Mucosa of descending colon (tissue), 3 donors: Measurements from ENCODE around the gene CDS2. TPM values are rescaled to one million over a fixed set of nuclear protein-coding genes. Genes with fewer than 3 reads are reported as not detected.

Source experiments
- ATAC-seq: fragments of 200-7000 bp; cut with Tn5 transposase; one replicate; pipeline ENCODE4 v1.9.1; 2020; ENCODE audit warnings: mild to moderate bottlenecking, moderate library complexity
- DNase-seq, 3 donors: peaks; one replicate each; pipeline ENCODE4 v3.0.0-alpha.2; 2020
- H3K36me3 ChIP-seq: fragments of 200-600 bp; one replicate; pipeline ENCODE4 v1.8.0; 2021; ENCODE audit warnings: low read depth, mild to moderate bottlenecking
- H3K4me1 ChIP-seq: fragments of 200-600 bp; one replicate; pipeline ENCODE4 v1.8.0; 2021; ENCODE audit warnings: low read depth, mild to moderate bottlenecking
- H3K4me3 ChIP-seq: fragments of 200-600 bp; one replicate; pipeline ENCODE4 v1.8.0; 2021; ENCODE audit warnings: mild to moderate bottlenecking
- H3K9me3 ChIP-seq: fragments of 200-600 bp; one replicate; pipeline ENCODE4 v1.8.0; 2021; ENCODE audit warnings: mild to moderate bottlenecking
- CTCF ChIP-seq: fragments of 200-600 bp; IDR thresholded peaks from one replicate; pipeline ENCODE4 v1.8.0; 2022; ENCODE audit warnings: antibody characterized with exemption, mild to moderate bottlenecking
- intact Hi-C, 2 donors: fragments of 100-400 bp; cut with DNase I in 1 of 2; cut with micrococcal nuclease in 1 of 2; formaldehyde crosslinking; loops; one replicate each; pipeline versions ENCODE4 v1.11.0 to v1.11.1; 2022; cut with DNase I, micrococcal nuclease
- total RNA-seq, 3 donors: library from RNA; stranded (reverse); fragmentation: NEBNext Ultra II Directional in 2 of 3; extraction: Animal tissue kit (Norgen Biotek cat#: 25700) in 2 of 3; gene quantifications; one replicate each; pipeline versions ENCODE4 v1.2.1 to v1.2.4, GENCODE V29; 2021 to 2023
- donor health status: DM: no; HTN: no; CAD: no; lungs with moderate emphysema.
- donor health status: DM: no; HTN: no; CAD: no.
- donor health status: DM: no; HTN: yes; CAD: no.

Gene CDS2
- total RNA-seq, 3 donors from 2014 or later: 37.9 to 59.5 (median 39.6) TPM

GRCh38 chr20:5088688-5089087 lies 38.1 kb upstream of the CDS2 start:
- no peaks in the 10 kb centered on the region for H3K9me3 ChIP-seq
- TF ChIP-seq CTCF: no peak
- no peaks in the 10 kb centered on the region for H3K36me3 ChIP-seq
- intact Hi-C loops: no loop called here
- H3K4me3 ChIP-seq: no peak overlapping the region
- DNase-seq (no peak), ATAC-seq (peak; percentile 74)
- peaks cover 4% of the 10 kb centered on the region for H3K4me1 ChIP-seq

GRCh38 chr20:5090191-5090590 lies 36.6 kb upstream of the CDS2 start:
- TF ChIP-seq CTCF: no peak
- DNase-seq (no peak), ATAC-seq (peak; percentile 62)
- no peaks in the 10 kb centered on the region for H3K9me3 ChIP-seq
- H3K36me3 ChIP-seq: no peaks in the 10 kb centered on the region
- intact Hi-C loops: no loop called here
- H3K4me1 ChIP-seq: peaks cover 4% of the 10 kb centered on the region
- no peak overlapping the region for H3K4me3 ChIP-seq

GRCh38 chr20:5091902-5092301 lies 34.9 kb upstream of the CDS2 start:
- ATAC-seq (peak; percentile 58), DNase-seq (peak in 1 of 3 donors; percentile 35)
- TF ChIP-seq CTCF: no peak
- no peaks in the 10 kb centered on the region for H3K36me3 ChIP-seq
- peaks cover 4% of the 10 kb centered on the region for H3K4me1 ChIP-seq
- H3K9me3 ChIP-seq: no peaks in the 10 kb centered on the region
- intact Hi-C loops: no loop called here
- no peak overlapping the region for H3K4me3 ChIP-seq

- intact Hi-C loops: no loop called here
- DNase-seq (no peak), ATAC-seq (no peak)
- peaks cover 4% of the 10 kb centered on the region for H3K4me1 ChIP-seq
- H3K36me3 ChIP-seq: no peaks in the 10 kb centered on the region
- no peaks in the 10 kb centered on the region for H3K9me3 ChIP-seq
- no peak for TF ChIP-seq CTCF
- H3K4me3 ChIP-seq: no peak overlapping the region
Observed at GRCh38 chr20:5092765-5093339, 34.0 kb upstream of the CDS2 start.

GRCh38 chr20:5095454-5095853 lies 31.4 kb upstream of the CDS2 start:
- Histone ChIP-seq H3K4me1 (peaks cover 4% of the 10 kb centered on the region), H3K9me3 (no peaks in the 10 kb centered on the region), H3K4me3 (no peak overlapping the region), H3K36me3 (no peaks in the 10 kb centered on the region)
- no peak for TF ChIP-seq CTCF
- no peak for ATAC-seq
- intact Hi-C loops: no loop called here
- no peak for DNase-seq

GRCh38 chr20:5095931-5096330 lies 30.9 kb upstream of the CDS2 start:
- peaks cover 4% of the 10 kb centered on the region for H3K4me1 ChIP-seq
- no peaks in the 10 kb centered on the region for H3K9me3 ChIP-seq
- no peak for TF ChIP-seq CTCF
- no peak overlapping the region for H3K4me3 ChIP-seq
- no peak for DNase-seq
- H3K36me3 ChIP-seq: no peaks in the 10 kb centered on the region
- intact Hi-C loops: no loop called here
- ATAC-seq: no peak
